Neutrophil (primary cell): ENCODE measurements around the gene LRBA.

ENCODE experiments used
- H3K27ac ChIP-seq: fragments of 200-600 bp; sonication (generic); 2 replicates; pipeline ENCODE4 v1.5.1; 2016; ENCODE audit warnings: mild to moderate bottlenecking, moderate library complexity
- H3K27me3 ChIP-seq: fragments of 200-600 bp; sonication (generic); 2 replicates; pipeline ENCODE4 v1.6.0; 2016; ENCODE audit warnings: mild to moderate bottlenecking
- H3K36me3 ChIP-seq: fragments of 200-600 bp; sonication (generic); 2 replicates; pipeline ENCODE4 v1.5.1; 2017
- H3K4me1 ChIP-seq, 2 experiments: fragments of 200-600 bp in 1 of 2; sonication (generic) in 1 of 2; 1 replicate in 1 of 2; 2 replicates in 1 of 2; pipeline versions ENCODE4 v1.5.1 to v1.6.1; 2013 to 2016; ENCODE audit warnings: low read depth in 1 of 2, low read length in 1 of 2, mild to moderate bottlenecking in 1 of 2, moderate library complexity in 1 of 2; ENCODE audit not compliant: control insufficient read depth in 1 of 2, insufficient read depth in 1 of 2
- H3K4me3 ChIP-seq, 2 experiments: fragments of 200-600 bp in 1 of 2; sonication (generic) in 1 of 2; 1 replicate in 1 of 2; 2 replicates in 1 of 2; pipeline ENCODE4 v1.5.1; 2013 to 2016; ENCODE audit warnings: low read depth in 1 of 2, low read length in 1 of 2, mild to moderate bottlenecking in 1 of 2, moderate library complexity in 1 of 2
- H3K9me3 ChIP-seq: fragments of 200-600 bp; sonication (generic); 2 replicates; pipeline ENCODE4 v1.5.1; 2016
- CTCF ChIP-seq: fragments of 200-600 bp; sonication (generic); IDR thresholded peaks from 2 replicates; pipeline ENCODE4 v1.5.1; 2016; ENCODE audit warnings: antibody characterized with exemption

The LRBA gene

DNA sequence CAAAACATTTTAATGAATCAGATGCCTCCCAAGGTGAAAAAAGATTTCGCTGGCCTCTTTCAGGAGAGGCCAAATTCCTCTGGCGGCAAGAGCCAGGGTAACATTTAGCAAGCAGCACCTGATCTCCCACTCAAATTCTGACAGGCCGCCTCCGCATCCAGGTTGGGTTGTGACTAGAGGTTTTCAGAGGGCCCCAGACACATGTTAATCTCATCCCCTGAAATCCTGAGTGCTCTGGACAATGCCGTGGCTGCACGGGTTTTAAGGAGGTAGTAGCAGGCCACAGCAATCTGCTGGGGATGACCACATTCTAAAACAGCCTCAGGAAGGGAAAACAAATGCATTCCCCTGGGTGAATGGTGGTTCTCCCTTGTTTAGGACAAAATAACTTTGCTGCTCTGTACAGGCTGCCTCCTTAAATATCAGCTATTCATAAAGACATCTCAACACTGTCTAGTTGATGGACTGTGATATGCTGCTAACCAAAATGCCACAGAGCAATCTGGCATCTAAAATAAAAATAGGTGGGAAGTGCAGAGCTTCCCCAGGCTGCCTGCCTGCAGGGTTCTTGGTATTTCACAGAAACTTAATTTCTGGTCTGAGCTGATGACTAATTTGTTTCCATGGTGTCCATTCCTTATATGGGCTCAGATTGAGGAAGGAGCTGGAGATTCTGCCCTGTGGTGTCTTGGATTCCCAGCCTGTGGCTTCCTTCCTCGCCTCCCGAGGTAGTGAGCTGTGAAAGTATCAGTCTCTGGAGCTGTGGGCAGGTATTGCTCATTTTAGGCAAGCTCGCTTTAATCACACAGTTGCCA lies 734.8 kb downstream of the LRBA start:
- H3K36me3 ChIP-seq = no peaks in the 10 kb centered on the region
- TF ChIP-seq CTCF = no peak
- H3K27me3 ChIP-seq = no peaks in the 10 kb centered on the region
- no peaks in the 10 kb centered on the region for H3K9me3 ChIP-seq
- H3K27ac ChIP-seq = no peak overlapping the region
- H3K4me3 ChIP-seq = no peak overlapping the region
- H3K4me1 ChIP-seq = no peaks in the 10 kb centered on the region

GRCh38 chr4:150278206-150278605 lies 736.9 kb downstream of the LRBA start:
- Histone ChIP-seq H3K4me3 (no peak overlapping the region), H3K9me3 (no peaks in the 10 kb centered on the region), H3K4me1 (no peaks in the 10 kb centered on the region), H3K27me3 (no peaks in the 10 kb centered on the region), H3K27ac (no peak overlapping the region), H3K36me3 (no peaks in the 10 kb centered on the region)
- no peak for TF ChIP-seq CTCF

GRCh38 chr4:150268444-150268843 lies 746.6 kb downstream of the LRBA start:
- Histone ChIP-seq H3K4me3 (no peak overlapping the region), H3K27me3 (no peaks in the 10 kb centered on the region), H3K36me3 (no peaks in the 10 kb centered on the region), H3K4me1 (no peaks in the 10 kb centered on the region), H3K9me3 (no peaks in the 10 kb centered on the region), H3K27ac (no peak overlapping the region)
- TF ChIP-seq CTCF = no peak

GRCh38 chr4:150265806-150266205 lies 749.3 kb downstream of the LRBA start:
- no peak overlapping the region for H3K4me3 ChIP-seq
- TF ChIP-seq CTCF = no peak
- no peaks in the 10 kb centered on the region for H3K4me1 ChIP-seq
- H3K27me3 ChIP-seq = no peaks in the 10 kb centered on the region
- no peaks in the 10 kb centered on the region for H3K9me3 ChIP-seq
- H3K27ac ChIP-seq = no peak overlapping the region
- no peaks in the 10 kb centered on the region for H3K36me3 ChIP-seq

GRCh38 chr4:150264595-150265161 lies 750.4 kb downstream of the LRBA start:
- Histone ChIP-seq H3K27ac (no peak overlapping the region), H3K27me3 (no peaks in the 10 kb centered on the region), H3K4me1 (no peaks in the 10 kb centered on the region), H3K9me3 (no peaks in the 10 kb centered on the region), H3K4me3 (no peak overlapping the region), H3K36me3 (no peaks in the 10 kb centered on the region)
- no peak for TF ChIP-seq CTCF
